Cardiac muscle cell (in vitro differentiated cells and primary cell): Measurements from ENCODE around the gene MDM1. TPM values are rescaled to one million over a fixed set of nuclear protein-coding genes. Genes with fewer than 3 reads are reported as not detected.
A peak's percentile ranks its signal among the peaks of the same experiment; 100 is the strongest.

Experiments
- DNase-seq, 2 donors: peaks; one replicate each; pipeline versions ENCODE4 v3.0.0 to v3.0.0-alpha.2; 2010 to 2017; ENCODE audit warnings: low read depth in 1 of 2, low spot score in 1 of 2
- H3K27ac ChIP-seq: fragments of 200-600 bp; sonication (generic); 2 replicates; pipeline ENCODE4 v1.5.1; 2016
- H3K27me3 ChIP-seq: fragments of 200-600 bp; sonication (generic); 2 replicates; pipeline ENCODE4 v1.6.0; 2016; ENCODE audit warnings: control low read depth
- H3K36me3 ChIP-seq: fragments of 200-600 bp; sonication (generic); 2 replicates; pipeline ENCODE4 v1.5.1; 2016; ENCODE audit warnings: control low read depth
- H3K4me1 ChIP-seq: fragments of 200-600 bp; sonication (generic); 2 replicates; pipeline ENCODE4 v1.8.1; 2017; ENCODE audit warnings: low read depth, mild to moderate bottlenecking, mixed run types
- H3K4me3 ChIP-seq: fragments of 200-600 bp; sonication (generic); 2 replicates; pipeline ENCODE4 v1.5.1; 2016; ENCODE audit warnings: mild to moderate bottlenecking
- H3K9me3 ChIP-seq: fragments of 200-600 bp; sonication (generic); 2 replicates; pipeline ENCODE4 v1.5.1; 2017; ENCODE audit warnings: low read depth, mild to moderate bottlenecking, control low read depth
- CTCF ChIP-seq: IDR thresholded peaks from 2 replicates; pipeline ENCODE4 v1.5.1; 2012; ENCODE audit warnings: low read depth, mild to moderate bottlenecking, low read length
- polyA plus RNA-seq: library from polyadenylated mRNA; unstranded; fragments of >200 nt; fragmentation: Nextera tagmentation; extraction: Ambion mirVana; gene quantifications from 2 replicates; pipeline ENCODE4 v1.2.1, GENCODE V29; 2016
- total RNA-seq: library from RNA; depleted of rRNA; stranded (reverse); fragments of >200 nt; gene quantifications from 2 replicates; pipeline ENCODE4 v1.2.3, GENCODE V29; 2016

The MDM1 gene
- total and polyA plus RNA-seq, 2 experiments from 2014 or later = 13.4 to 23.9 TPM

DNA sequence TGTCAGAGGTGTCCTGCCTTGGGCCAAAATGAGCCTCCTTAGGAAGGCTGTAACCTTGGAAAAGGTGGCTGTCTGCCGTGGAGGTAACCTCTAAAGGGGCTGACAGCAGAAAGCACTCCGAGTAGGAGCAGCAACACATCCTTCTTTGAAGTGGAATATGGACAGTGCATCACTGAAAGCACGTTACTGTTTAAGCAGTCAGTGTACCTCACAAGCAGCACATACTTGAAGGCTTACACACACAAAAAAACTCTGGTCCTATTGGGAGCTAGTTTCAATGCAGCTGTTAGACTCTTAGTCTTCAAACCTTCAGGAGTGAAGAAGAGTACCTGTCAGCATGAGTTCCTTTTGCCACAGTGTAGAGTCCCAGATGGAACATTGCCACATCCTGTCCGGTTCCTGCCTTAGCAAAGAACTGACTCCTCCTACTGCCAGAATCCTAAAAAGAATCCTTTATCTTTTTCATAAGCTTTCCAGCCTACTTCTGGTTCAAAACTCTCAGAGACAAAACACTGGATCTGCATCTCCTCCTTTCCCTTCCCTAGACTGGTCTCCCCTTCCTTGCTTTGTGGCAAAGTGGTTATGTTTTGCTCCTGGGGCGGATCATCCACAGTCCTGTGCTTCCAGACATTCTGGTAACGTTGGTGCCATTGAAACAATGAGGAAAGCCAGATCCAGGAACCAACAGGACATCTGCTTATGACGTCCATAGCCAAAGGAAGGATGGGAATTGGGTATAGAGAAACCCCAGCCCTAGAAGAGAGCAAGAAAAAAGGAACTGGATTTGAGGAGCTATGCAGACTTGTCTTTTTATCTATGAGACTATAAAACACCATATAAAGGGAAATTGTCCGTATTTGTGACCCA lies 8.5 kb upstream of the MDM1 start:
- Histone ChIP-seq H3K4me3 (no peak overlapping the region), H3K36me3 (no peaks in the 10 kb centered on the region), H3K27ac (no peak overlapping the region), H3K27me3 (no peaks in the 10 kb centered on the region), H3K4me1 (peaks cover 3% of the 10 kb centered on the region), H3K9me3 (no peaks in the 10 kb centered on the region)
- no peak for TF ChIP-seq CTCF
- peak in 1 of 2 donors; percentile 28 for DNase-seq

- no peak overlapping the region for H3K27ac ChIP-seq
- no peak for DNase-seq
- H3K4me1 ChIP-seq = peaks cover 4% of the 10 kb centered on the region
- no peak overlapping the region for H3K4me3 ChIP-seq
- TF ChIP-seq CTCF = no peak
- H3K36me3 ChIP-seq = no peaks in the 10 kb centered on the region
- H3K9me3 ChIP-seq = no peaks in the 10 kb centered on the region
- H3K27me3 ChIP-seq = no peaks in the 10 kb centered on the region
Measured at GRCh38 chr12:68336889-68337303, 4.7 kb upstream of the MDM1 start.

DNA sequence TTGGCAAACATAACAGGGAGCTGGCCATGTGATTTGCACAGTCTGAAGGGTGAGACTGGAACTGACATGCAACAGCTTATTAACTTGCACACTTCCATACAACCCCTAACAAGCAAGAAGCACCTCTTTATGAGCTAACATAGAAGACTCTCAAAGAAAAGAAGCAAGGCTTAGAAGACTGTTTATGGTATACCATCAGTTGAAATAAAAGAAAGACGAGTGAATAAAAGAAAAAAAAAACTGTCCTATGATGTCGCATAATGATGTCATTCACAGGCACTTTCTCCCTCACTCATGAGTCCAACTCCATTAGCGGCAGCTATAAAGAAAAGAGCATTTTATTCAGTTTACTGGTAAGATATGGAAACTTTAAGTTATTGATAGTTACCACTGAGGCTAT lies 3.3 kb upstream of the MDM1 start:
- no peaks in the 10 kb centered on the region for H3K9me3 ChIP-seq
- H3K4me3 ChIP-seq = no peak overlapping the region
- H3K36me3 ChIP-seq = no peaks in the 10 kb centered on the region
- no peak overlapping the region for H3K27ac ChIP-seq
- no peaks in the 10 kb centered on the region for H3K27me3 ChIP-seq
- no peak for DNase-seq
- H3K4me1 ChIP-seq = peaks cover 8% of the 10 kb centered on the region
- no peak for TF ChIP-seq CTCF

DNA sequence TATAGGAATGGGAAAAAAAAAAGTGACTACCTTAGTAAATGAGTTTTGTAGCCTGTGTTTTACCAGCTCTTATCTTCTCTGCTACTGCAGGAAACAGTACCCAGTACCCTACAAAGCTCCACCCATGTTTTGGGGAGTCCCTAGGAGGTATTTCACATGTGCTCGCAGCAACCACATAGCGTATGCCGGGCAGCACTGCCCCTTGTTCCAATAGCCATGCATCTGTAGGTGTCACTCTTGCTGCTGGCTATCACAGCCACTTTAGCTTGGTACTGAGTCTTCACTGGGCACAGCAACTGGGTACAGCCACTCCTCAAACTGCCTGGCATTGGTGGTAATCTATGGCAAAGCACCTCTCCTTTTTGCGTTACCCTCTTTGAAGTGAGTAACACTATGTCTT lies 2.0 kb upstream of the MDM1 start:
- Histone ChIP-seq H3K4me1 (peaks cover 8% of the 10 kb centered on the region), H3K9me3 (no peaks in the 10 kb centered on the region), H3K27ac (no peak overlapping the region), H3K27me3 (no peaks in the 10 kb centered on the region), H3K36me3 (no peaks in the 10 kb centered on the region), H3K4me3 (no peak overlapping the region)
- DNase-seq = no peak
- no peak for TF ChIP-seq CTCF

DNA sequence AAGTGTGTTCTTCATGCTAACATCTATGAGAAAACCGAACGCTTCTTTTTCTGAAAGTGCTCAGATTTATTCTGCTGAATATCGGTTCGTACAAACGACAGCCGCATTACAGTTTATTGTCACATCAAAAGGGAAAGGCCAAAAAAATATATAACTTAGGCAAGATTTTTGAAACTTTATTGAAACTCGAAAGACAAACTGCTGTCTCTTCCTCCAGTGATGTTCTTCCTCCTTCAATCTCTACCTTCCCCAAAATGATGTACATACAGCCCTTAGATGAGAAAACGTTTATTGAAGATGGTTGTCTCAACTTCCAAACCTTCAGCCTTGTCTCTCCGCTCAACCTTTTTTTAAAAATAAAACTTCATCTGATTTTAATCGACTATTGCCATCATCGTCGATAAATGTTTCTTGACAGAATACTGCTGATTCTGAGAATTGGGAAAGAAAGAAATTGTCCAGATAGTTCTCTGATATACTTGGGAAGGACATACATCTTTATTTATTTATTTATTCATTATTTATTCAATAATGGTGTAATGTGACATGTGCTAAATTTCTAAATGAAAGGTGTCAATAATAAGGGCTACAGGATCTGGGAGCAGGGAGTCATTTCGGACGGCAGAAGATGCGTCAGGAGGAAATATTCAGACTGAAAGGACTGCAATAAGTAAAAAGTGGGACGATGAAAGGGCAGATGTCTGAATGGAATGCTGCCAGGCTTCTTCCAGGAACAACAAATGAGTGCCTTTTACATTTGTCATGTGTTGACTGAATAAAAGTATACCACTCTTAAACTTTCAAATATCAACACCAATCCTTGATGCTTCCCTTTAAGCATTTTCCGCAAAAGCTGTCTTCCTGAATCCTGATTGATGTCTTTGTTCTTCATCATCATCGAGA lies 817 bp upstream of the MDM1 start:
- peak in 1 of 2 donors; percentile 21 for DNase-seq
- Histone ChIP-seq H3K4me1 (peaks cover 8% of the 10 kb centered on the region), H3K4me3 (peak overlapping the region; percentile 63), H3K9me3 (no peaks in the 10 kb centered on the region), H3K36me3 (no peaks in the 10 kb centered on the region), H3K27ac (no peak overlapping the region), H3K27me3 (no peaks in the 10 kb centered on the region)
- TF ChIP-seq CTCF = no peak
